Daoy (cell line): ENCODE data around the gene DYRK3. TPM values are rescaled to one million over a fixed set of nuclear protein-coding genes. Genes with fewer than 3 reads are reported as not detected.
"Not testable (repeated sequence)": the region's sequence is repeated elsewhere in the genome, so short reads cannot be mapped to it uniquely, and the experiment has no call there.

Experiments used
- DNase-seq: peaks from one replicate; pipeline ENCODE4 v3.0.0-alpha.2; 2015; ENCODE audit warnings: low read depth
- total RNA-seq: library from RNA; depleted of rRNA; stranded (reverse); fragments of >200 nt; shearing (Covaris generic); gene quantifications from 2 replicates; pipeline ENCODE4 v1.2.3, GENCODE V29; 2014; rRNA removed

Gene DYRK3
- total RNA-seq = 15.8 and 16.9 TPM in 2 replicates

DNA sequence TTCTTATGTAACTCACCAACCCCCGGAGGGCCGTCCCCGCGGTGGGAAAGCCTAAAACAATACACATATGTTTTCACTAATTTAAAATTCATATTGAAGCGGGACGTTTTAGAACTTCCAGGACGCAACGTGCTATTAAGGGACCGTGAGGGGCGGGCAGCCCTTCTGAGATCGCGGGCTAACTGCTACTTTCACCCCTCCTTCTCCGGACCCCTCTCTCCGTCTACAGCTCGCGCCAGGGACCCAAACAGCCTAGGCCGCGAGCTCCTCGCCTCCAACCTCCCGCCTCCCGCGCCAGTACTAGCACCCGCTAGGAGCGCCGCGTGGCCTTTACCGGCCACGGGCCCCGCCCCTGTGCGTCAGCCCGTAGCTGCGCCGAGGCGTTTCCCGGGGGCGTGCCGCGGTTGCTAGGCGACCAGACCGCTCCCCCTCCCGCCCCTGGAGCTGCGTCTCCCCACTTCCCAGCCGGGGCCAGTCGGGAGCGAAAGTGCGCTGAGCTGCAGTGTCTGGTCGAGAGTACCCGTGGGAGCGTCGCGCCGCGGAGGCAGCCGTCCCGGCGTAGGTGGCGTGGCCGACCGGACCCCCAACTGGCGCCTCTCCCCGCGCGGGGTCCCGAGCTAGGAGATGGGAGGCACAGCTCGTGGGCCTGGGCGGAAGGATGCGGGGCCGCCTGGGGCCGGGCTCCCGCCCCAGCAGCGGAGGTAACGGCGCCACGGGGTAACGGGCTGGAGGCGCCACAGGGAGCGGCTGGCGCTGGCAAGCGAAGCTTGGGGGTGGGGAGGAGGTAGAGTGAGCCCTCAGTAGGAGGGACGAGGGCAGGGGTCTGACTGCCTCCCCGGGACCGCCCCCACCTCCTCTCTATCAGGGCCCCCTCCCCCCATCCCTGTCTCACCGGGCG is at the start of gene DYRK3:
Gene DYRK3, plus strand, starts transcription at position 457 of the 898 bp plus-strand sequence. Its CDS starts 168 bp downstream, at position 625.
- peak; percentile 98 for DNase-seq

DNA sequence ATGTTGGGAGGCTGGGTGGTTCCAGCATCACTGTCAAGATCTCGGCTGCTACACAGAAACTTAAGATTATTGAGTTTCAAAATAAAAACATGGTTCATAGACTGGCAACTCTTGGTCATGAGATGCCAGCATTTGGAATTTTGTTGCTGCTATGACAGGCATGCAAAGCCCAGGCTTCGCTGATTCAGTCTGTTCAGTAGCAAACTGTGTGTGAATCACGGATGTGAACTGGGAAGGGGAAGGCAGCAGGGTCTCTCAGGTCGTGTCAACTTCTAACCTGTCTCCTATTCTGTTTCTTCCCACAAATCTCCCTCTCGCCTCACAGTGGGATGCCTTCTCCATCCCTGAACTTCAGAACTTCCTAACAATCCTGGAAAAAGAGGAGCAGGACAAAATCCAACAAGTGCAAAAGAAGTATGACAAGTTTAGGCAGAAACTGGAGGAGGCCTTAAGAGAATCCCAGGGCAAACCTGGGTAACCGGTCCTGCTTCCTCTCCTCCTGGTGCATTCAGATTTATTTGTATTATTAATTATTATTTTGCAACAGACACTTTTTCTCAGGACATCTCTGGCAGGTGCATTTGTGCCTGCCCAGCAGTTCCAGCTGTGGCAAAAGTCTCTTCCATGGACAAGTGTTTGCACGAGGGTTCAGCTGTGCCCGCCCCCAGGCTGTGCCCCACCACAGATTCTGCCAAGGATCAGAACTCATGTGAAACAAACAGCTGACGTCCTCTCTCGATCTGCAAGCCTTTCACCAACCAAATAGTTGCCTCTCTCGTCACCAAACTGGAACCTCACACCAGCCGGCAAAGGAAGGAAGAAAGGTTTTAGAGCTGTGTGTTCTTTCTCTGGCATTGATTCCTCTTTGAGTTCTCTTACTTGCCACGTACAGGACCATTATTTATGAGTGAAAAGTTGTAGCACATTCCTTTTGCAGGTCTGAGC is 48.6 kb upstream of the DYRK3 start:
- DNase-seq = no peak

DNA sequence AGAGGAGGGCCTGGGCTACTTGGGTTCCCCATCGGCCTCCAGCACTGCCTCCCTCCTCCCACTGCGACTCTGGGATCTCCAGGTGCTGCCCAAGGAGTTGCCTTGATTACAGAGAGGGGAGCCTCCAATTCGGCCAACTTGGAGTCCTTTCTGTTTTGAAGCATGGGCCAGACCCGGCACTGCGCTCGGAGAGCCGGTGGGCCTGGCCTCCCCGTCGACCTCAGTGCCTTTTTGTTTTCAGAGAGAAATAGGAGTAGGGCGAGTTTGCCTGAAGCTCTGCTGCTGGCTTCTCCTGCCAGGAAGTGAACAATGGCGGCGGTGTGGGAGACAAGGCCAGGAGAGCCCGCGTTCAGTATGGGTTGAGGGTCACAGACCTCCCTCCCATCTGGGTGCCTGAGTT is 47.4 kb upstream of the DYRK3 start:
- DNase-seq = no peak

DNA sequence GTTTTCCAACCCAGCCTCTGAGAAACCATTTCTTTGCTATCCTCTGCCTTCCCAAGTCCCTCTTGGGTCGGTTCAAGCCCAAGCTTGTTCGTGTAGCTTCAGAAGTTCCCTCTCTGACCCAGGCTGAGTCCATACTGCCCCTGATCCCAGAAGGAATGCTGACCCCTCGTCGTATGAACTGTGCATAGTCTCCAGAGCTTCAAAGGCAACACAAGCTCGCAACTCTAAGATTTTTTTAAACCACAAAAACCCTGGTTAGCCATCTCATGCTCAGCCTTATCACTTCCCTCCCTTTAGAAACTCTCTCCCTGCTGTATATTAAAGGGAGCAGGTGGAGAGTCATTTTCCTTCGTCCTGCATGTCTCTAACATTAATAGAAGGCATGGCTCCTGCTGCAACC is 46.8 kb upstream of the DYRK3 start:
- no peak for DNase-seq

DNA sequence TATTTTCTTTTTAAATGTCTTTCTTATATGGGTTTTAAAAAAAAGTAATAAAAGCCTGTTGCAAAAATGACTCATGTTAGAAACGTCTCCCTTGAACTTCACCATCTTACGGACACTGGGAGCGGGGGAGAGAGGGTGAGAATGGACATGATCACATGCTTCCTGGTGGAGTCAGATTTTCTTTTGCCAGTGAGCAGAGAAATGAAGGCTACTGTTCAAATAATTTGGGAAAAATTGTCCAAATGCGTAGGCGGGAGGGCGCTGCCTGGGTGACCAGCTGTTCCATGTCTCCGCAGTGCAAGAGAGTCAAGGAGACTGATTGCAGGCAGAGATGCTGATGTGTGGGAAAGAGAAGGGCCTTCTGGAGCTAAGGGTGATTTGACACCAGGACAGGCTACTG is 46.1 kb upstream of the DYRK3 start:
- DNase-seq = peak; percentile 66

DNA sequence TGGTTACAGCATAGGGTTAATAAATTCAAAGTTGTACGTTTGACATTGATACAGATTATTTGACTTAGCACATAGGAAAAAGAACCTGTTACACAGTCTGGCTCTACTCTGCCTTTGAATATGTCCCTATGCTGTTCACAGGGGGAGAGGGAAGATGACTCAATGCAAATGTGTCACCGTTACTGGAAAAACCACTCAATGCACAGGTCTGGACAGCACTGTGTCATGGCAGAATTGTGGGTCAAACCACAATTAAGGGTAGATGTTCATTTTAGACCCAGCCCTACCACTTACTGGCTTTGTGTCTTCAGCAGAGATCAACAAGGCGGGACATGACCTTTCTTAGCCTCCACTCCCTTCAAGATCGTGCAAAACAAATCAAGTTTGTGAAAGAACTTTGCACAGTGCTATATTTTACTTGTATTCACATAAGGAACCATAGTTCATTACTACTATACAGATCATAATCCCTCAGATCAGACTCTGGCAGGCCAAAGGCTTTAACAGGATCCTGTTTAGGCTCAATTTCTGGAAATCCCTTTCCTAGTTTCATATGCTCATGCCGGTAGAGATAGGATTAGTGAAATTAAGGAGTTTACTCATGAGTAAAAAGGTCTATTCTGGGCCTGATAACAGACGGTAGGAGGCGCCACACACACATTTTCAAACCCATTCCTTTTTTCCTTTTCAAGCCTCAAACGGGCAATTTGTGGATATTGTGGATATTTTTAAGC is 45.1 kb upstream of the DYRK3 start:
- DNase-seq = peak; percentile 69

DNA sequence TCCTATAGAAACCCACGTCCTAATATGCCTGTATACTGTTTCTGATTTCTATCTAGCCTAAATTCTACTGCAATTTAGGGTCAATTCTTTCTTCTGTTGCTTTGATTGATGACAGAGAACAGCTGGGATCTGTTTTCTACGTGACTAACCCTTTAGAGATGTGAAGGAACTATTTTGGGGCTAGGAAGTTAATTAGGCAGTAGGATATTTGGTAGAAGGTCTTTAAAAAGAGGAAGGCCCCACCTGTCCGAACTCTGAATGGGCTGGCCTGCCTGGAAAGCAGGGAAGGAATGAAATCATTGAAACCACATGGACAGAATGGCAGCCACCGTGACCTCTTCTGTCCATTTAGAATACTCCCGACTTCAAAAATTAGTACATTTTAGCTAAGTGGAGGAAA is 44.1 kb upstream of the DYRK3 start:
- no peak for DNase-seq

DNA sequence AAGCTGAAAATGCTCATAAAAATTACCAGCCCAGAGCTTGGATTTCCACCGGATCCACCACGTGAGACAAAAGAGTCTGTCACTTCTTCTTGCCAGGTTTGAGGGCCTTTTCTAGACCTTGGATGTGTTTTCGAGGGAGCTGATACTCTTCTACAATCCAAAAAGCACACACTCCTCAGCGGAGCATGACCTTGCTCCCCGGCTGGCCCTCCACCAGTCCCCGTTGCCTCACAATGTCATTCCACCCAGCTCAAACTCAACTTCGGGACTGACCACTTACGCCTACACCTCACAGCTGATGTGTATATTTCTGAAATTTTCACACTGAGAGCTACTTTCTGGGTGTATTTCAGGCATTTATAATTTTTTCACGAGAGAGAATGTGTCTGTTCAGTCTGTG is 43.6 kb upstream of the DYRK3 start:
- no peak for DNase-seq

DNA sequence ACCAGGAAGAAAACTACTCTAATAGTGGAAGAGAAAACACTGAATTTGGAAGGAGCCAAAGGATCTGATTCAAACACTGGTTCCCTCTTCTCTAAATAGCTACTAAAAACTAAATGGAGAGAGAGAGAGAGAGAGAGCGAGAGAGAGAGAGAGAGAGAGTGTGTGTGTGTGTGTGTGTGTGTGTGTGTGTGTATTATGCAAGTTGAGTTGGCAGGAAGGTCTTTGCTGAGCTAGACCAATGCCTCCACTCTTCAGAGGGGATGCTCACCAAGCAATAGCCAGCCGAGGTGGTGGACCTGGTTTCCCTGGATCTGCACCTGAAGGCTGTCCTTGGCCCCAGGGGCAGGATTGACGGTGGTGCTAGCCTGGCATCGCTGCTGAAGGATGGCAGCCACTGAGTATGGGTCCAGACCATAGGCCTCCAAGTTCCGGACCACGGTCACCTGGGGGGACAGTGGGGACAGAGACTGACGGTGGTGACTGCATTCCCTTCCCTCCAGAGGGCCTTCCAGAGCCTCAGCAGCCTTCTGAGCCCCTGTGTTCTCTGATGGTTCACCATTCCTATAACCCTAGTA is 41.9 kb upstream of the DYRK3 start:
- DNase-seq = no peak

DNA sequence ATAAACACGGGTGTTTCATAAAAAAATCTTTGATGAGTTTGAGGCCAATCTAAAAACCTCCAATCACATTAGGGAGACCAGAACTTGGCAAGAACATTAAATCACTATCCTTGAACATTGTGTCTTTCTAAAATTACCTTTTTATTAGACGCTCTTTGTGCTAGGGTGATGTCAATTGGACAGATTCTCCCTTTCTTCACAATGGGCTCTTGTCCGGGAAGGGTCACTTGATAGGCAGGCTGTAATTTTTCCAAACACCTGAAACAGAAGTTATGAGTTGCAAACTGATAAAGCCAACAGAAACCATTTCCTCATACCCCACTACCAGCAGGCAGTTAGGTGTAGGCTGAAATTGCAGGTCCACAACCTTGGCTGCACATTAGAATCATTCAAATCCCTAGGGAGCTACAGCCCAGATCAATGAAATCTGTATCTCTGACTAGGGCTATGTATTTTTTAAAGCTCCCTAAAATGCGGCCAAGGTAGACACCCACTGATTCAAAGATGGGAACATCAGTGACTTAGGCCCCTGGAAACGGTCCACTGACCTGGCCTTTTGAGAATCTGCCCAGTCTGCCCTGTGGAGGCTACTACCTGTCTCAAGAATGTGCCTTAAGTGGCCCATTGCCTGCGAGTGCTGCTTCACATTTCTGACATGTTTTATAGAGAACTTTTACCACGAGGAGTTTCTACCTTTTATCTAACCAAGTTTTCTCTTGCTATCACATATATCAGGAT is 39.6 kb upstream of the DYRK3 start:
- DNase-seq = no peak

DNA sequence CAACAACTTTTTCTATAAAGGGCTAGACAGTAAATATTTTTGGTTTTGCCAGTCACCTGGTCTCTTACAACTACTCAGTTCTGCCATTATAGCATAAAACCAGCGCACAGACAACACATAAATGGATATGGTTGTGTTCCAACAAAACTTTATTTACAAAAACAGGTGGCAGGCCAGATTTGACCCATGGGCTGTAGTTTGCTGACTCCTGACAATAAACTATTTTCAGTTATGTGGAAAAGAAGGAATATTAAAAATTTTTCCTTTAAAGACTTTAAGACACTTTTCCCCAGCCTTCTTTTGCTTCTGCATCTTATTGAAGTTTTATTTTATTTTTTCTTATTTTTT is 39.0 kb upstream of the DYRK3 start:
- no peak for DNase-seq

DNA sequence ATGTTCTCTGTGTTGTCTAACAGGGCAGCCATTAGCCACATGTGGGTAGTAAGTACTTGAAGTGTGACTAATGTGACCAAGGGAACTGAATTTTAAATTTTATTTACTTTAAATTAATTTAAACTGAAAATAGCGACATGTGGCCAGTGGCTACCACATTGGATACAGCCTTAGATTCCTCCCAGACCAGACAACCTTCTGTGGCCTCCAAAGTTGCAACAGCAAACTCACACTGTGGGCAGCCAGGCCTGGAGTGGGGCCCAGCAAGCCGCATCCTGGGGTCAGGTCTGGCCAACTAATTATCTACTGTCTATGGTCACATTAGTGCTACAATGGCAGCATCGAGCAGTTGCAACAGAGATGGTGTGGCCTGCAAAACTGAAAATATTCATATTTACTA is 34.8 kb upstream of the DYRK3 start:
- no peak for DNase-seq

DNA sequence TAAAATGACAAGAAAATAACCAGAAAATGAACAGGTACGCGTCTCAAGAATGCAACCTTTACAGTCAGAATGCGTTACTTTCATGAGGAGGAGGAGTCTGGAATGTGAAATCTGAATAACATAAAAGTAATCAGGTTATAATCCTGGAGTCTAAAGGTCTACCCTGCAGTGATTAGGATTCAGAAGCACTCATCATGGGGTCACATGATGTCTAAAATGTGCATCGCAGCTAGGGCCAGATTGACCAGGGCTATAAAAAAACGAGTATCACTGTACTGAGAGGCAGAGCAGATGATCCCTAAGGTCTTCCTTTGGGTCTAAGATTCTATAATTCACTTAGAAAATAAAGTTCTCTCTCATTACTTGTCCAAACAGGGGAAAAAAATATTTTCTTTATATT is 30.5 kb upstream of the DYRK3 start:
- DNase-seq = no peak

DNA sequence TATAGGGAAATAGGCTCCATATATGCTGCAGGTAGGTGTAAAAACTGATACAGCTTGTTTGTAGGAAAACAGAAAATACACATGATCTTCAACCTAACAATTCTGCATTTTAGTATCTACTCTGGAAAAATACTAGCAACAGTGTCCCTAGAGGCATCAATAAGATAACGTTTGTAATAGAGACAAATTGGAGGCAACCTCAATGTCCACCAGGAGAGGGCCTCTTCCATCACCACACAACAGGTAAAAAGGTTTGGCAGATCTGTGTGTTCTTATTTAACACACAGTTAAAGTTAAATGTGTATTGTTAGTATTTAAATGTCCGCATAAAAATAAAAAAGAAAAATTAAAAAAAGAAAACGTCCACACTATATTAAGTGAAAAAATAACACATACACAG is 28.5 kb upstream of the DYRK3 start:
- no peak for DNase-seq

DNA sequence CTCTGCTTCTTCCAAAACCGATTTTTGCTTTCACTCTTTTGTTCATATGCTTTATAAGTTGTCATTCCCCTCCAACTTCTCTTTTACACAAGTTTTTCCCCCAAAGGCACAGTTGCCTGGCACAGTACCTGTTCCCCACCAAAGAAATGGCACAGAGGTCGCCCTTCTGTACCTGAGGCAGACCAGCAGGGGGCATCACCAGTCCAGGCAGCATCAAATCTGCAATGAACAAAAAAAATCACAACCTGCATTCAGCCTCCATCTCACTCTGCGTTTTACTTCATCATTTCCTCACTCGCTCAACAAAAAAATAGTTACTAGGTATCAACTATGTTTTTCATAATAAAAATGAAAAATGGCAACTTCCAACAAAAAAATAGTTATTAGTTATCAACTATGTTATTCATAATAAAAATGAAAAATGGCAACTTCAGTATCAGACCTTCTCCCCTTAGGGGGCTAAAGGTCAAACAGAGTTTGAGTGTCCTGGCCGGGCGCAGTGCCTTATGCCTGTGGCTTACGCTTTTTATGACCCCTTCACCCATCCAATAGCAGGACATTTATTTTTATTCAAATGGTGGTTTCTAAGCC is 27.1 kb upstream of the DYRK3 start:
- DNase-seq = peak; percentile 53

DNA sequence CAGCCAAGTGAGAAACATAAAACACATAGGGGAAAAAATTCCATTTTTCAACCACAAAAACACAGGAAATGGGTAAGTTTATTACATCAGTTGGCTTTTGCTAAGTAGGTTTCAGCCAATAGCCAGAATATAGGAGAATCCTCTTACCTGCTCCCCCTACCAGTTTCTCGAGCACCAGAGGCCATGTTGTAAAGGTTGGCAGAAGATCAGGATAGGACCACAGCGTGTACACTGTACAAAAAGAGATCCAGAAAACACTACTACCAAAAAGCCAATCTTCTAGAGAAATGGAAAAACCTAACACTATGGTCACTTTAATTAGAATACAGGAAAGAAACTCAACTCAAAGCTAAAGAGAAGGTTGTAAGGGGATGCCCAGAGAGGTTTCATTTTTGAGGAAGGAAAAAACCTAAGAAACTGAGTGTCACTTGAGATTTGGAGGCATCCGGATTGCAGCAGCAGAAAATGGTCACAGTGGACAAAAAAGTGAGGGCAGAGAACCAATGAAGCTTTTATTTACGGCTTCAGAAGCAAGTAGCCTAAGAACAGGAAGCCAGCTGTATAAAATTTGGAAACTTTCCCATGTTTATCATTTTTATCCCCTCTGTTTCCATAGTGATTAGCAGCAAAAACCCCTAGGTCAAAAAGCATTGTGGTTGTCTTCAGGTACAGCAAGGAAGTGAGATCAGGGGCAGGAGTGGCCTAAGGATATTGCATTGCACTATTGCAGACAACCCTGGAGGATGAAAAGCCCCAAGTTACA is 25.9 kb upstream of the DYRK3 start:
- no peak for DNase-seq

DNA sequence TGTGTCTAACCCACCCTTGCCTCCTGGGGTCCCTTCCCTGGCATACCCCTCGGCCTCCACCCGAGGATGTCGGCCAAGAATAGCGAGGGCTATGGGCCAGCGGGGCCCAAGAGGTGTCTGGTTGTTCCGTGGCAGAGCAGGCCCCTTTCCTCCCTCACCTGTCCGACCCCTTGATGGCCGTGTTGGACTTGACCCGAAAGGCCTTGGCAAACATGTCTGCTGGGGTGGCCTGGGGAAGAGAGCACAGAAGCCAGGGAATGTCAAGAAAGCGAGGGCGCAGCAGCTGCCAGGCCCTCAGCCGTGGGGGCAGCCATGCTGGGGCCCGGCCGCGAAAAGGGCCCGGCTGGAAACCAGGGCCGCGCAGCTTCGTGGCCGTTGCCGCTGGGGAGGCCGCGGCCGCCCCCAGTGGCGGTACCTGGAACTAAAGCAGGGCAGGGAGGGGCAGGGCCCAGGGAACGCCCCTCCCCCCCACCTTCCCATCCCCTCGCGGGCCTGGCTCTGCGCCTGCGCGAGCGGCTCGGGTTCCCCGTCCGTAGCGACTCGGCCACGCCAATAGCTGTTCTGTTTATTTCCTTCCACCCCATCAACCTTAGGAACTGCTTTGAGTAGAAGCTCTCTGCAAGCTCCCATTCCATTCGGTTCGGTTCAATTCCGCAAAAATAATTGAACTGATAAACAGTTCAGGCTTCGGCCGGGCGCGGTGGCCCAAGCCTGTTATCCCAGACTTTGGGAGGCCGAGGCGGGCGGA is 23.0 kb upstream of the DYRK3 start, which contains the start of gene EIF2D:
Gene EIF2D, minus strand, starts transcription at position 337 of the 748 bp plus-strand sequence. Its CDS starts 123 bp downstream, at position 214.
- DNase-seq = peak; percentile 97

DNA sequence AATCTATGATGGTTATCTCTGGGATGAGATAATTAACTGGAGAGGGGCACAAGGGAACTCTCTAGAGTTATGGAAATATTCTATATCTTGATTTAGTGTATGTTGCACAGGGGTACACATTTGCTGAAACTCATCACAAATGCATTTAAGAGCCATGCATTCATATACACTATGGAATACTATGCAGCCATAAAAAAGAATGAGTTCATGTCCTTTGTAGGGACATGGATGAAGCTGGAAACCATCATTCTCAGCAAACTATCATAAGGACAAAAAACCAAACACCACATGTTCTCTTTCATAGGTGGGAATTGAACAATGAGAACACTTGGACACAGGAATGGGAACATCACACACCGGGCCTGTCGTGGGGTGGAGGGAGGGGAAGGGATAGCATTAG is 8.9 kb upstream of the DYRK3 start:
- DNase-seq = not testable (repeated sequence)

DNA sequence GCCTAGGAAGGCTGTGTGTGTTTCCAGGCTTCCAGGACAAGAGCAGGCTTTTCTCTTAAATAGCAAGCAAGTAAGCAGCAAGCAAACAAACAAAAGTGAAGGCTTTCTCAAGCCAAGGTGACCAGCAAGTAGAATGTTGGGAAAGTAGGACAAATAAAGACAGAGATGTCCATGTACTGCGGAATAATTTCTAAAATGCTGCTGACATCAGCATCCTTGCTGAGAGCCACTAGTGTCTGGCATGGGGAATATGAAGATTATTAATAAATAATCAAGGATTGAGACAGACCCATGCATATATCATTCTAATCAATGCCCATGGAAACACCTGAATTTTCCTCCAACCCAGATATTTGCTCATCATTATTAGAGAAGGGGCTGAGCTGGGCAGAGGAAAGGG is 6.4 kb upstream of the DYRK3 start:
- no peak for DNase-seq
